NT2/D1 (cell line): Measurements from ENCODE around the gene LRCH1.

Experiments
- DNase-seq: peaks from one replicate; pipeline ENCODE4 v3.0.0-alpha.2; 2011; ENCODE audit warnings: low read depth, low spot score
- H3K27me3 ChIP-seq: 2 replicates; pipeline ENCODE4 v1.6.0; 2011; ENCODE audit warnings: mild to moderate bottlenecking; ENCODE audit not compliant: insufficient read length, insufficient read depth
- H3K36me3 ChIP-seq: 2 replicates; pipeline ENCODE4 v1.6.1; 2011; ENCODE audit warnings: mild to moderate bottlenecking, low read length, mixed read lengths; ENCODE audit not compliant: insufficient read depth, insufficient read length
- H3K4me1 ChIP-seq: 2 replicates; pipeline ENCODE4 v1.5.1; 2011; ENCODE audit not compliant: insufficient read depth, insufficient read length
- H3K4me3 ChIP-seq: 2 replicates; pipeline ENCODE4 v1.5.1; 2011; ENCODE audit warnings: low read depth; ENCODE audit not compliant: insufficient read length
- H3K9ac ChIP-seq: 2 replicates; pipeline ENCODE4 v1.6.0; 2011; ENCODE audit warnings: low read depth; ENCODE audit not compliant: insufficient read length
- H3K9me3 ChIP-seq: 2 replicates; pipeline ENCODE4 v1.5.1; 2011; ENCODE audit warnings: mild to moderate bottlenecking, low read length; ENCODE audit not compliant: insufficient read depth
- SUZ12 ChIP-seq: IDR thresholded peaks from 2 replicates; pipeline ENCODE4 v1.6.1; 2011; ENCODE audit not compliant: insufficient read length, insufficient read depth; ENCODE audit errors: extremely low read depth
- YY1 ChIP-seq: IDR thresholded peaks from 2 replicates; pipeline ENCODE4 v1.6.1; 2011; ENCODE audit not compliant: insufficient read length, insufficient read depth
- ZNF274 ChIP-seq: IDR thresholded peaks from 2 replicates; pipeline ENCODE4 v1.6.1; 2011; ENCODE audit warnings: mild to moderate bottlenecking, low read depth, low read length

Gene LRCH1

DNA sequence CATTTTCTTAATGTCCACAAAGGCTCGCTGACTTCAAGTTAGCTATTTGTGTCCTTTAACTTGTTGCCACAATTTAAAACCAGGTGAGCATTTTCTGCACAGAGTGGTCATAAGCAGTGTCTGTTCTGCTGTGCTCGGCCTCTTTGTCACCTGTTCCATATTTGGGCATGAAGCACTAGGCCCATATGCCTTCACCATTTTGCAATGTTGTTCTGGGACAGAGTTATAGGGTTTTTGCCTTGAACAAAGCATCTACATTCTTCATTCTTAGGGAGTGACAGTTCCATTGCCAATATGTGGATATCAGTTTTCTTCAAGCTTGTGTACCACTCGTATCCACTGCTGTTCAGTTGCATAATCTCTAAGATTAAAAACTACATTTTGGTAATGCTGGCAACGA, 56.1 kb downstream of the LRCH1 start:
- H3K4me1 ChIP-seq: no peaks in the 10 kb centered on the region
- H3K9ac ChIP-seq: no peak overlapping the region
- H3K9me3 ChIP-seq: no peaks in the 10 kb centered on the region
- DNase-seq: no peak
- no peaks in the 10 kb centered on the region for H3K27me3 ChIP-seq
- H3K4me3 ChIP-seq: no peak overlapping the region
- H3K36me3 ChIP-seq: no peaks in the 10 kb centered on the region
- TF ChIP-seq SUZ12: no peak
- no peak for TF ChIP-seq YY1
- no peak for TF ChIP-seq ZNF274

- H3K36me3 ChIP-seq: no peaks in the 10 kb centered on the region
- TF ChIP-seq ZNF274 (no peak), YY1 (no peak), SUZ12 (no peak)
- H3K27me3 ChIP-seq: no peaks in the 10 kb centered on the region
- no peaks in the 10 kb centered on the region for H3K4me1 ChIP-seq
- no peak overlapping the region for H3K9ac ChIP-seq
- no peak for DNase-seq
- no peak overlapping the region for H3K4me3 ChIP-seq
- no peaks in the 10 kb centered on the region for H3K9me3 ChIP-seq
Measured at GRCh38 chr13:46609726-46610125, 56.8 kb downstream of the LRCH1 start.

DNA sequence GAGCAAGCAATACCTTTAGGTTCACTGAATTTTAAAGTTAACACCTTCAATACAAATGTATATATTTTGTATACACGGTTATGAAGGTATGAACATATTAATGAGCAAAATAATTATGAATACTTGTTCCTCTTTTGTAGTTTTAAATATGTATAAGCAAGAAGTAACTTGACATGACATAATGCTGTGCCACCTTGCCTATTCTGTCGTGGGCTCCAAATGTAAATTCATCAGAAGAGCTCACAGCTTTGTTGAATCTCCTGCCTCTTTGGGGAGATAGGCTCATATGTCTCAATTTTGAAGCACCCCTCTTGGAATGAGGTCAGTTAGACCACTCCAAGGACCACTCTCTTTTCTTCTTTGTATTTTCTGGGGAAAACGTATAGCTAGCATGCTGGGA, 59.3 kb downstream of the LRCH1 start:
- no peak for DNase-seq
- TF ChIP-seq SUZ12 (no peak), YY1 (no peak), ZNF274 (no peak)
- Histone ChIP-seq H3K9me3 (no peaks in the 10 kb centered on the region), H3K36me3 (no peaks in the 10 kb centered on the region), H3K4me3 (no peak overlapping the region), H3K4me1 (no peaks in the 10 kb centered on the region), H3K27me3 (no peaks in the 10 kb centered on the region), H3K9ac (no peak overlapping the region)

- DNase-seq: no peak
- Histone ChIP-seq H3K4me3 (no peak overlapping the region), H3K9me3 (no peaks in the 10 kb centered on the region), H3K36me3 (no peaks in the 10 kb centered on the region), H3K9ac (no peak overlapping the region), H3K4me1 (no peaks in the 10 kb centered on the region), H3K27me3 (no peaks in the 10 kb centered on the region)
- TF ChIP-seq ZNF274 (no peak), YY1 (no peak), SUZ12 (no peak)
Measured at GRCh38 chr13:46613409-46614049, 60.6 kb downstream of the LRCH1 start.

DNA sequence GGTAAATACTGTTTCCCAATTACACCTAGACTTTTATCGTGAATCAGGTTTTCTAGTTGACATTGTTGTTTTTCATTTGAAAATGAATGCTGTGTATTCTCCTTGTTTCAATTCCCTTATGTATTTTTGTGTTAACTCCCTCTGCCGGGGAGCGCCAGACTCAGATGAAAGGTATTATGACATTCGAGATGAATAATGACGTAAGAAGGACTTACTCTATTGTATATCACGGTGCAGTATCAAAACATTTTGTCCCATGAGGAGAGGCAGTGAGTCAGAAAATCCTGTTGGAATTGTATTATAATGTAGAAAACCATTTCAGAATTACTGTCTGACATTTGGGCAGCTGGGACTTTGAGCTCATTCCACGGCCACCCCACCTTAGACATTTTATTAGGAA, 61.6 kb downstream of the LRCH1 start:
- TF ChIP-seq YY1 (no peak), ZNF274 (no peak), SUZ12 (no peak)
- H3K27me3 ChIP-seq: no peaks in the 10 kb centered on the region
- no peak overlapping the region for H3K9ac ChIP-seq
- no peaks in the 10 kb centered on the region for H3K36me3 ChIP-seq
- H3K4me1 ChIP-seq: no peaks in the 10 kb centered on the region
- DNase-seq: no peak
- no peak overlapping the region for H3K4me3 ChIP-seq
- H3K9me3 ChIP-seq: no peaks in the 10 kb centered on the region

GRCh38 chr13:46615888-46616531, 63.0 kb downstream of the LRCH1 start:
- Histone ChIP-seq H3K27me3 (no peaks in the 10 kb centered on the region), H3K9me3 (no peaks in the 10 kb centered on the region), H3K36me3 (no peaks in the 10 kb centered on the region), H3K4me1 (no peaks in the 10 kb centered on the region), H3K4me3 (no peak overlapping the region), H3K9ac (no peak overlapping the region)
- TF ChIP-seq YY1: no peak
- TF ChIP-seq SUZ12: no peak
- TF ChIP-seq ZNF274: no peak
- no peak for DNase-seq

GRCh38 chr13:46617229-46617721, 64.3 kb downstream of the LRCH1 start:
- H3K4me3 ChIP-seq: no peak overlapping the region
- H3K9ac ChIP-seq: no peak overlapping the region
- H3K27me3 ChIP-seq: no peaks in the 10 kb centered on the region
- no peak for DNase-seq
- TF ChIP-seq YY1 (no peak), SUZ12 (no peak), ZNF274 (no peak)
- H3K36me3 ChIP-seq: no peaks in the 10 kb centered on the region
- H3K4me1 ChIP-seq: no peaks in the 10 kb centered on the region
- H3K9me3 ChIP-seq: no peaks in the 10 kb centered on the region
